Umbilical cord (tissue), 2 donors: ENCODE measurements around the gene PVR. TPM values are rescaled to one million over a fixed set of nuclear protein-coding genes. Genes with fewer than 3 reads are reported as not detected.
A peak's percentile ranks its signal among the peaks of the same experiment; 100 is the strongest.
"Not testable (repeated sequence)": the region's sequence is repeated elsewhere in the genome, so short reads cannot be mapped to it uniquely, and the experiment has no call there.

Source experiments
- DNase-seq: peaks from one replicate; pipeline ENCODE4 v3.0.0-alpha.2; 2015; ENCODE audit warnings: low spot score
- total RNA-seq: library from RNA; depleted of rRNA; stranded (reverse); fragments of >200 nt; gene quantifications from one replicate; pipeline ENCODE4 v1.2.3, GENCODE V29; 2014; ENCODE audit warnings: low replicate concordance; ENCODE audit not compliant: insufficient read depth

Gene PVR
- total RNA-seq, 1 donor from 2014 or later = 38.0 TPM

- DNase-seq = no peak
Measured at GRCh38 chr19:44645407-44646048, 1.8 kb downstream of the PVR start.

- no peak for DNase-seq
Measured at GRCh38 chr19:44646049-44646416, 2.3 kb downstream of the PVR start.

DNA sequence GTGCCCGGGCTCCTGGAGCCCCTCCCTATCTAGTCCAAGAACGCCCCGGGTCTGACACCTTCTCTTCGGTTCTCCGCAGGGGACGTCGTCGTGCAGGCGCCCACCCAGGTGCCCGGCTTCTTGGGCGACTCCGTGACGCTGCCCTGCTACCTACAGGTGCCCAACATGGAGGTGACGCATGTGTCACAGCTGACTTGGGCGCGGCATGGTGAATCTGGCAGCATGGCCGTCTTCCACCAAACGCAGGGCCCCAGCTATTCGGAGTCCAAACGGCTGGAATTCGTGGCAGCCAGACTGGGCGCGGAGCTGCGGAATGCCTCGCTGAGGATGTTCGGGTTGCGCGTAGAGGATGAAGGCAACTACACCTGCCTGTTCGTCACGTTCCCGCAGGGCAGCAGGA is 3.4 kb downstream of the PVR start:
- no peak for DNase-seq

- no peak for DNase-seq
Measured at GRCh38 chr19:44648631-44649251, 5.0 kb downstream of the PVR start.

DNA sequence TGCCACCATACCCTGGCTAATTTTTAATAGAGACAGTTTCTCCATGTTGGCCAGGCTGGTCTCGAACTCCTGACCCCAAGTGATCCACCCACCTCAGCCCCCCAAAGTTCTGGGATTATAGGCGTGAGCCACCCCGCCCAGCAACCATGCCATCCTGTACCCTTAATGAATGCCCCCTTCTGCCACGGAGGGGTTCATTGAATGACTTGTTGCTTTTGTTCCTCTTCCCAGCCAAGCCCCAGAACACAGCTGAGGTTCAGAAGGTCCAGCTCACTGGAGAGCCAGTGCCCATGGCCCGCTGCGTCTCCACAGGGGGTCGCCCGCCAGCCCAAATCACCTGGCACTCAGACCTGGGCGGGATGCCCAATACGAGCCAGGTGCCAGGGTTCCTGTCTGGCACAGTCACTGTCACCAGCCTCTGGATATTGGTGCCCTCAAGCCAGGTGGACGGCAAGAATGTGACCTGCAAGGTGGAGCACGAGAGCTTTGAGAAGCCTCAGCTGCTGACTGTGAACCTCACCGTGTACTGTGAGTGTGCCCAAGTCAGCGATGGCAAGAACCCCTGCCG is 6.0 kb downstream of the PVR start:
- no peak for DNase-seq

- no peak for DNase-seq
Measured at GRCh38 chr19:44653343-44653742, 9.6 kb downstream of the PVR start.

DNA sequence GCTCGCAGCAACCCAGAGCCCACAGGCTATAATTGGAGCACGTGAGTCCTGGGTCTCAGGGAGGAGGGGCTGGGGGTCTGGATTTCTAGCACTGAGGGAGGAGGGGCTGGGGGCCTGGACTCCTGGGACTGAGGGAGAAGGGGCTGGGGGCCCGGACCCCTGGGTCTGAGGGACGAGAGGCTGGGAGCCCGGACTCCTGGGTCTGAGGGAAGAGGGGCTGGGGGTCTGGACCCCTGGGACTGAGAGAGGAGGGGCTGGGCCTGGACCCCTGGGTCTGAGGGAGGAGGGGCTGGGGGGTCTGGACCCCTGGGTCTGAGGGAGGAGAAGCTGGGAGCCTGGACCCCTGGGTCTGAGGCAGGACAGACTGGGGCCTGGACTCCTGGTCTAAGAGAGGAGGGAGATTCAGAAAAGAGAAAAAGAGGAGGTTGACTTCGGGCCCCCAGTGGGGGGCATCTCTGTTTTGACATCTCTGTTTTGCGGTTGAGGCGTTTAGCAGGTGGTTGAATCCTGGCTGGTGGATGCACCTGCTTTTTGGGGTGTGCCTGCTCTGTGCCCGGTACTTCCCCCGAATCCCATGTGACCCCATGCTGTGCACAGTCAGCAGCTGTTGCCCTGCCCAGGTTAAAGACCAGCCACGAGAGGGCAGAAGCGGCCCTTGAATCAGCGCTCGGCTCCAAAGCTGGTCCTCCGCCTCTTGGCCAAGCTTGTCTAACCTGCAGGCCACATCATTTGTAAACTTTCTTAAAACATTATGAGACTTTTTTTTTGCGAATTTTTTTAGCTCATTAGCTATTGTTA is 10.5 kb downstream of the PVR start:
- DNase-seq = peak; percentile 45

DNA sequence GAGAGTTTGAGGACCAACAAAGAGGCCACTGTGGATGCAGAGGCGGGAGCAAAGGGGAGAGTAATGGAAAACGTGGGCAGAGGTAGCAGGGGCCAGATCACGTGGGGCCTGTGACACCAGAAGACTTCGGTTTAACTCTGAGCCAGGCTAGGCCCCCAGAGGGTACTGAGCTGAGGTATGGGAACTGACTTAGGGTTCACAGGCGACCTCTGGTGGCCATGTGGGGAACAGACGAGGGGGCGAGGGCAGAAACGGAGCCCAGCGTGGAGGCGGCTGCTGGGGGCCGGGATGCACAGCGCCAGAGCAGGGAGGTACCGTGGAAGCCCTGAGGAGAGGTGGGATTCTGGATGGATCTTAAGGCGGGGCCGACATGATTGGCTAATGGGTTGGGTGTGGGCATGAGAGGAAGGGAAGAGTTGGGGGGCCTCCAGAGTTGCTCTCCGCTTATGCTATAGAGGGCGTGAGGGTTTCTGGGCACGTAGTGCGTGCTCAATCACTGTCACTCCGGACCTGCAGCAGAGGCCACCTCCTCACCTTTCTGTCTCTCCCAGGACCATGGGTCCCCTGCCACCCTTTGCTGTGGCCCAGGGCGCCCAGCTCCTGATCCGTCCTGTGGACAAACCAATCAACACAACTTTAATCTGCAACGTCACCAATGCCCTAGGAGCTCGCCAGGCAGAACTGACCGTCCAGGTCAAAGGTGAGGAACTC is 13.7 kb downstream of the PVR start:
- peak; percentile 56 for DNase-seq

DNA sequence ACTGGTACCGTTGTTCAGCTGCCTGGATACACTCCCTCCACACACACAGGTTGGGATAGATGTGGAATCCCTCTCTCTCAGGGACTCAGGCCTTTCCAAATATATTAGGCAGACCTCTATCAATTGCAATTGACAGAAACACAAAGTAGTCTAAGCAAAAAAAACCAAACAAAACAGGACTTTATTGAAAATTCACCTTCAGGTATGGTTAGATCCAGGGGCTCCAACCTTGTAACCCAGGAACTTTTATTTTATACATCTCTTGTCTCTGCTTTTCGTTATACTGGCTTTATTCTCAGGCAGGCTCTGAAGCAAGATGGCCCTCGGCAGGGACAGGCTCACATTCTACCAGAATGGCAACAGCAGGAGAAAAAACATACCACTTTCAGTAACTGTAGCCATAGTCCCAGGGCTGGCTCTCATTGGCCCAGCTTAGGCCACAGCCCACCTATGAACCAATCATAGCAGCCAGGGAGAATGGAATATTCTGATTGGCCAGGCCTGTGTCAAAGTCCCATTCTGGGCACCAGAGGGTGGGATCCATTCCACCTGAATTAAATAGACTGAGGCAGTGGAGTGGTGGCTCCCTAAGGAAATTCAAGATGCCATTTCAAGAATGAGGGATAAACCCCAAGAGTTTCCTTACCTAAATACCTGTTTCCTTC is 14.5 kb downstream of the PVR start:
- DNase-seq = no peak

- no peak for DNase-seq
Measured at GRCh38 chr19:44660081-44660480, 16.4 kb downstream of the PVR start.

DNA sequence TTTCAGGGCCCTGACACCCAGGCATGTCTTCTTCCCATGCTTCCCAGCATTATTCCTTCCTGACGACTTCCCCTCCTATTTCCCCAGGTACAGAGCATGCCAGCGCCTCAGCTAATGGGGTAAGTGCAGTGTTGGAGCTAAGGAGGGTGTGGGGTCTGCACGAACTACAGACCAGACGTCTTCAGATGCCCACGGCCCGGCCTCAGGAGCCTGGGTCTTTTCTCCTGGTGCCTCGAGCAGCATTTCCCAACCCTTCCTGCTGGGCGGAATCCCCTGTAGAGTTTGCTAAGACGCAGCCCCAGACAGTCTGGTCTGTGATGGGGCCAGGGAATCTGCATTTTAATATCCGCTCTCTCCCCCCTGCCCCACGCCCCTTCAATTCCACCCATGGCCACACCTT is 17.5 kb downstream of the PVR start:
- no peak for DNase-seq

DNA sequence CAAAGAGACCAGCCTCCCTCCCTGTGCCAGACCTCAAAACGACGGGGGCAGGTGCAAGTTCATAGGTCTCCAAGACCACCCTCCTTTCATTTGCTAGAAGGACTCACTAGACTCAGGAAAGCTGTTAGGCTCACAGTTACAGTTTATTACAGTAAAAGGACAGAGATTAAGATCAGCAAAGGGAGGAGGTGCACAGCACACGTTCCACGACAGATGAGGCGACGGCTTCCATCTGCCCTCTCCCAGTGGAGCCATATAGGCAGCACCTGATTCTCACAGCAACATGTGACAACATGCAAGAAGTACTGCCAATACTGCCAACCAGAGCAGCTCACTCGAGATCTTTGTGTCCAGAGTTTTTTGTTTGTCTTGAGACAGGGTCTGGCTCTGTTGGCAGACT is 18.2 kb downstream of the PVR start:
- DNase-seq = no peak

GRCh38 chr19:44662691-44663385 is 19.1 kb downstream of the PVR start:
- DNase-seq = no peak

DNA sequence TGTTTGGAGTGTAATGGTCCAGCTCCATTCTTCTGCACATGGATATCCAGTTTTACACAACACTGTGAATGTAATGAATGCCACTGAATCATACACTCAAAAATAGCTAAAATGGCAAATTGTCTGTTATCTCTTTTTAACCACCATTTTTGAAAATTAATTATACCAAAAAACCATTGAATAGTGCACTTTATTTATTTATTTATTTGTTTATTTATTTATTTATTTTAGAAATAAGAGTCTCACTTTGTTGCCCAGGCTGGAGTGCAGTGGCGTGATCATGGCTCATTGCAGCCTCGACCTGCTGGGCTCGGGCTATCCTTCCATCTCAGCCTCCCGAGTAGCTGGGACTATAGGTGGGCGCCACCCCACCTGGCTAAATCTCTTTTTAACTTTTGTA is 20.3 kb downstream of the PVR start:
- no peak for DNase-seq

DNA sequence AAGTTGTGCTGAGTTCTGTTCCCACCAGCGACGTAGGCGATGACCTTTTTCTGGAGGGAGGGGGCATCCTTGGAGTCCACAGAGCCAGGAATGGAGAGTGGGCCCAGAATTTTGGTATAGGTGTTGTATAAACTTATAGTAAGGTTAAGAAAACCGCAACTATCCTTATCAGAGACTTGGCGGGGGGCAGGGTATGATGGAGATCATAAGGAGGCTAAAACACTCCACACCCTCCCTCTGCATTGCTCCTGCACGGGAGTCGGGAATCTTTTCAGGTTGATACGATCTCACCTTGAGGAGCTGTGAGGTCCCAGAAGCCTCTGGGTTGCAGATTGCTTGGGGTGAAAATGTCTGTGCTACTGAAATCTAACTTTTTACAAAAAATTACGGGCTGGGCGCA is 21.3 kb downstream of the PVR start:
- DNase-seq = no peak

GRCh38 chr19:44666852-44667556 is 23.3 kb downstream of the PVR start:
- DNase-seq = no peak

DNA sequence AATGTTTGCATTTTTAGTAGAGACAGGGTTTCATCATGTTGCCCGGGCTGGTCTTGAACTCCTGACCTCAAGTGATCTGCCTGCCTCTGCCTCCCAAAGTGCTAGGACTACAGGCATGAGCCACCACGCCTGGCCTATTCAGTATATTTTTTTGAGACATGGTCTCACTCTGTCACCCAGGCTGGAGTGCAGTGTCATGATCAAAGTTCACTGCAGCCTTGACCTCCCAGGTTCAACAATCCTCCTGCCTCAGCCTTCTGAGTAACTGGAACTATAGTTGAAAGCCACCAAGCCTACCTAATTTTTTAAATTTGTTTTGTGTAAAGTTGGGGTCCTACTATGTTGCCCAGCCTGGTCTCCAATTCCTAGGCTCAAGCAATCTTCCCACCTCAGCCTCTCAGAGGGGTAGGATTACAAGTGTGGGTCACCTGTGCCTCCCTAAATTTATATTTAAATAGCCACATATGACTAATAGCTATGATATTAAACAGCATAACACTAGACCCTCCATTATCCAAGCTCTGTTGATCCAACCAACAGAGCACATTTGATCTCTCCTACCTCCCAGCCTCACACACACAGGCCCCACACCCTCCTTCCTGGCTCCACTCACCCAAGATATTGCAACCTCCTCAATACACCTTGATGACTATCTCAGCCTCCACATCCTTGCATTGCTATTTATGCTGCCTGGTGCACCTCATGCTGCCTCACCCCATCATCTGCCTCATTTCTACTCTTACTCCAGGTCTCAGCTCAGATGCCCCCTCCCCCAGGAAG is 25.5 kb downstream of the PVR start:
- DNase-seq = no peak

DNA sequence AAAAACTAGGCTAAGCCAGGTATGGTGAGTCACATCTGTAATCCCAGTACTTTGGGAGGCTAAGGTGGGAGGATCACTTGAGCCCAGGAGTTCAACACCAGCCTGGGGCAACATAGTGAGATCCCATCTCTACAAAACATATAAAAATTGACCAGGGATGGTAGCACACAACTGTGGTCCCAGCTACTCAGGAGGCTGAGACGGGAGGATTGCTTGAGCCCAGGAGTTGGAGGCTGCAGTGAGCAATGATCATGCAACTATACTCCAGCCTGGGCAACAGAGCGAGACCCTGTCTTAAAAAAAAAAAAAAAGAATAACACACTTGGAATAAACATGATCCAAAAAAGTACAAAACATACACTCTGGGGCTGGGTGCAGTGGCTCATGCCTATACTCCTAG is 26.3 kb downstream of the PVR start:
- DNase-seq = not testable (repeated sequence)

GRCh38 chr19:44671400-44671799 is 27.7 kb downstream of the PVR start, which contains the start of gene CEACAM19:
Gene CEACAM19, plus strand, starts transcription at chr19:44671482. Its CDS starts 450 bp downstream, at chr19:44671932.
- DNase-seq = peak; percentile 51
